Measurements from ENCODE around the gene KIF26B.

DNA sequence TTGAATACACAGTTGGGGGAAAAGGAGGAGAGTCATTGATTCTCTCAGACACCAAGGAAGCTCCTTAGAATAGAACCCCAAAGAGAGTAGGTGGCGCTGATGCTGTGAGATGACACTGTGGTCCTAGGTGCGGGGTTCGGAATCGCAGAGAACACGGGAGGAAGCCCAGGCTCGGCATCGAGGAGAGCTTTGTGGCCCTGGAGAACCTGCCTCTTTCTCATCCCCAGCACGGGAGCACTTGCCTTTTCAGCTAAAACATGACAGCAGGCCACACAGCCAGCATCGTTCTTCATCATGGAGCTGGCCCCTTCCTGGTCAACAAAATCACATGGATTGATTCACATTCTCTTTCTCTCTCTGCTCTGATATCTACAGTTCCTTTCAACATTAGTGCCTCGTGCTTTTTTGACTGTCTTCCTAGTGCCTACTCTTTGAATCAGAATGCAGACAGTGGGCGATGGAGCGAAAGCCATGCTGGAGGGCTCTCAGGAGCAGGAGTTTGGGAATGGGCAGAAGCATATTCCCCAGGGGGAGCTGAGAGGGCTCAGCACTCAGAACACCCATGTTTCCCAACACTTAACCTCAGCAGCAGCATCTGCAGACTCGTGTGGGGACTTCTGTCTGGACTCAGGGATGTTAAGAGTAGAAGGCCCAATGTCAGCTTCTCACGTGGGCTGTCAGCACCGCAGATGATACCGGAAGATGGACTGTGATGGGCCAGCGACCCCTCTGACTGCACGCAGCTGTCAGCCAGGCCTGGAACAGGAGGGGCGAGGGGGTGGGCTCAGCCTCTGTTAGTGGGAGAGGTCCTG, 539.4 kb downstream of the KIF26B start:
- TF ChIP-seq, protein P1, sequence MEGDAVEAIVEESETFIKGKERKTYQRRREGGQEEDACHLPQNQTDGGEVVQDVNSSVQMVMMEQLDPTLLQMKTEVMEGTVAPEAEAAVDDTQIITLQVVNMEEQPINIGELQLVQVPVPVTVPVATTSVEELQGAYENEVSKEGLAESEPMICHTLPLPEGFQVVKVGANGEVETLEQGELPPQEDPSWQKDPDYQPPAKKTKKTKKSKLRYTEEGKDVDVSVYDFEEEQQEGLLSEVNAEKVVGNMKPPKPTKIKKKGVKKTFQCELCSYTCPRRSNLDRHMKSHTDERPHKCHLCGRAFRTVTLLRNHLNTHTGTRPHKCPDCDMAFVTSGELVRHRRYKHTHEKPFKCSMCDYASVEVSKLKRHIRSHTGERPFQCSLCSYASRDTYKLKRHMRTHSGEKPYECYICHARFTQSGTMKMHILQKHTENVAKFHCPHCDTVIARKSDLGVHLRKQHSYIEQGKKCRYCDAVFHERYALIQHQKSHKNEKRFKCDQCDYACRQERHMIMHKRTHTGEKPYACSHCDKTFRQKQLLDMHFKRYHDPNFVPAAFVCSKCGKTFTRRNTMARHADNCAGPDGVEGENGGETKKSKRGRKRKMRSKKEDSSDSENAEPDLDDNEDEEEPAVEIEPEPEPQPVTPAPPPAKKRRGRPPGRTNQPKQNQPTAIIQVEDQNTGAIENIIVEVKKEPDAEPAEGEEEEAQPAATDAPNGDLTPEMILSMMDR (IDR thresholded peaks at IDR 0.05) = no peak
- TF ChIP-seq POLR2A (IDR thresholded peaks at IDR 0.05) = no peak

Measured in body of pancreas (tissue), 4 donors.